Glomerular visceral epithelial cell (primary cell): ENCODE data around the gene PEX14.

ENCODE experiments used
- DNase-seq: peaks from one replicate; pipeline ENCODE4 v3.0.0-alpha.2; 2016; ENCODE audit errors: extremely low spot score

The PEX14 gene

GRCh38 chr1:10647414-10648170, 172.8 kb downstream of the PEX14 start:
- no peak for DNase-seq

- no peak for DNase-seq
These were observed 174.2 kb downstream of the PEX14 start for GRCh38 chr1:10648689-10649516.

GRCh38 chr1:10649517-10650201, 174.9 kb downstream of the PEX14 start:
- DNase-seq: no peak

- no peak for DNase-seq
These were observed 176.0 kb downstream of the PEX14 start for GRCh38 chr1:10650556-10651388.

- DNase-seq: no peak
These were observed 176.6 kb downstream of the PEX14 start for GRCh38 chr1:10651389-10651766.

DNA sequence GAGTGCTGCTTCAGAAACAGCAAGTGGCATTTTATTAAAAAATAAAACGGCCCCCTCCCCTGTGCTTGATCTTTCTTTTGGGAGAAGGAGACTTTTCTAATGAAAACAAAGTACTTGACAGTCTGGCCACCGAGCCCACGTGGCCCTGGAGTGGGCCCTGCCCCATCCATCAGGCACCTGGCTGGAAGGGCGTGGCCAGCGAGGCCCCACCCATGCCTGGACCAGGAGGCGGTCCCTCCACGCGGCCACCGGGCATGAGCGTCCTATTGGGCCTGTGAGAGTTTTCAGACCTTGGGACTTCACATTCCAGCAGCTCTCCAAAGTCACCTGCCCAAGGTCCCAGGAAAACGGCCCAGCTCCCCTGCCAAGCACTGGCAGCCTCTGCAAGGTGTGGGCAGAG, 177.0 kb downstream of the PEX14 start:
- DNase-seq: no peak

GRCh38 chr1:10652626-10653025, 177.9 kb downstream of the PEX14 start:
- no peak for DNase-seq

DNA sequence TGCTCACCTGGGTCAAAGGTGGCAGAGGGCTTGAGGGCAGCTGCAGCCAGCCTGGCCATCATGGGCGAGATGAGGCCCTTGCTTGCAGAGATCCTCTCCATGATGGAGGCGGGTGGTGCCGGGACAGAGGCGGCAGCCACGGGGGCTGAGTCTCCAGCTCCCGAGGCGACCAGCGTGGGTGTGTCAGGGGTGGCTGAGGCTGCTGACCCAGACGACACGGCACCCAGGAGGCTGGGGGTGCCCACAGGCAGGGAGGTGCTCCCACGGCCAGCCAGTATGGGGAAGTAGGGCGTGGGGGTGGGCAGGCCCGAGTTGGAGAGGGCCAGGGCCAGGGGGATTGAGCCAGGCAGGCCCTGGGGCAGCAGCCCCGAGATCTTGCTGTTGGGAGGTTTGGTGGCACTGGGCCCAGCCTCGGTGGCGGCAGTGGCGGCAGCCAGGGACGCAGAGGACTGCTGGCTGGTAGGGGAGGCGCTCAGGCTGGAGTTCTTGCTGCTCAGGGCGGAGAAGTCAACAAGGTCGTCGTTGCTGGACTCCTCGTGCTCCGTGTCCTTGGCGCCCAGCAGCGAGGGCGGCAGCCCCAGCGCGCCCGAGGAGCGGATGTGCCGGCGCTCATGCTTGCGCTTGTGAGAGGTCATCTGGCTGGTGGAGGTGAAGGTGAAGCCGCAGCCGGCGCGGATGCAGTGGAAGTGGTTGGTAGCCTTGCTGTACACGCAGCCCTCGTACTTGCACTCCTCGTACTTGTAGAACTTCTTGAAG, 178.8 kb downstream of the PEX14 start:
- DNase-seq: no peak

GRCh38 chr1:10655002-10655401, 180.3 kb downstream of the PEX14 start:
- no peak for DNase-seq

DNA sequence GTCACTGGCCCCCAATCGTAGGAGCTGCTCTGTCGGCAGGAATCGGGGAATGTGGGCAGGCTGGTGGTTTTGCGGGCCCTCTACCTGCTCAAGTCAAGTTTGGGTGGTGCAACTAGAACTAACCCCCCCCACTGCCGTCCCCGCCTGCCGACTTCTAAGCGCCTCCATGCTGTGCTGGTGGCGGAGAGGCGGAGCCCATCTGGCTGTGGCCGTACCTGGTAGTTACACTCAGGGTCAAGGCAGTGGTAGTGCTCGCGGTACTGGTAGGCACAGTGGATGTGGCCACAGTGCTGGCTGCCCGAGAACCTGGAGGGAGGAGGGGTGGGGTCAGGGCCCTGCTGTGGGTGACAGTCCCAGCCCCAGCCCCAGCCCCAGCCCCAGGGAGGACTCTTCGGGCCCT, 181.7 kb downstream of the PEX14 start:
- DNase-seq: no peak

- DNase-seq: no peak
These were observed 182.5 kb downstream of the PEX14 start for GRCh38 chr1:10657088-10657847.

DNA sequence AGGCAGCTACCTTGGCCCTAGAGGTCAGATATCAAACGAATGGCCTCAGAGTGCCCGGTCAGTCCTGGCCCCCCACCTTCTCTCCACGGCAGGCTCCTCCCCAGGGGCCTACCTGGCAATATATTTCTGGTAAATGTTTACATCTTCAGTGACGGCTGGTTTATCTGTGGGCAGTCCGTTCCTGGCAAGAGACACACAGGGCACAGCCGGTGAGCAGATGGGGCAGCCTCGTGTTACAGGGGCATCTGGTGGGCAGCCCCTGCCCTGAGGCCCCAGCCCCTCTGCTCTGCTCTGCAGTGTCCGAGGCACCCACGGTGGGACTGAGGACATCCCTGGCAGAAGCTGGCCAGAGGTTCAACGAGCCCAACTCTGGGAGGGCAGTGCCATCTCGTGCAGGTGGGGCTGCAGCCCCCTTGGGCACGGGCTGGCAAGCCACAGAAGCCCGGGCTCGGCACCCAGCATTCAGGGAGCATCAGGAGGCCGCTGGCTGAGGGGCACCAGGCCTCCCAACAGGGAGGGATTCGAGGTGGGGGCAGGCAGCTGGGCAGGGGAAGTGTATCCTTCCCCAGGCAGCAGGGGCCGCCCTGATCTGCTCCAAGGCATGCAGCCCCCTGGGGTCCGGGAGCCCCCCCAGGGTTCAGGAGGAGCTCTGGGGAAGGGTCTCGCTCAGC, 183.8 kb downstream of the PEX14 start:
- no peak for DNase-seq

DNA sequence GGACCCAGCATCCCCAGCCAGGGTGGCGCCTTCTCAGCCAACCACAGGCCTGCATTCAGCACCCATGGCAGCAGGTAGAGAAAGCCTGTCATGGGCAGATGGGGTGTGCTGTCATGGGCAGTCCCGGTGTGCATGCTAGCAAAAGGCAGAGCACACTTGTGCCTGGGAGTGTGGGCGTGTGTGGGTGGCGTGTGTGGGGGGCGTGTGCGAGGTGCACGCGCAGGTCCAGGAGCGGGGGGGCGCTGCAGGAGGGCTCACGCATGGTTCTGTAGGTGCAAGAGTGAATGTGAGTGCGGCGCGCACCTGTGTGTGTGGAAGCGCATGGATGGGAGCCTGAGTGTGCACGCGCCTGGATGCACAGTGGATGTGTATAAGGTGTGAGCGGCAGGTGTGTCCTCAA, 184.5 kb downstream of the PEX14 start:
- no peak for DNase-seq

DNA sequence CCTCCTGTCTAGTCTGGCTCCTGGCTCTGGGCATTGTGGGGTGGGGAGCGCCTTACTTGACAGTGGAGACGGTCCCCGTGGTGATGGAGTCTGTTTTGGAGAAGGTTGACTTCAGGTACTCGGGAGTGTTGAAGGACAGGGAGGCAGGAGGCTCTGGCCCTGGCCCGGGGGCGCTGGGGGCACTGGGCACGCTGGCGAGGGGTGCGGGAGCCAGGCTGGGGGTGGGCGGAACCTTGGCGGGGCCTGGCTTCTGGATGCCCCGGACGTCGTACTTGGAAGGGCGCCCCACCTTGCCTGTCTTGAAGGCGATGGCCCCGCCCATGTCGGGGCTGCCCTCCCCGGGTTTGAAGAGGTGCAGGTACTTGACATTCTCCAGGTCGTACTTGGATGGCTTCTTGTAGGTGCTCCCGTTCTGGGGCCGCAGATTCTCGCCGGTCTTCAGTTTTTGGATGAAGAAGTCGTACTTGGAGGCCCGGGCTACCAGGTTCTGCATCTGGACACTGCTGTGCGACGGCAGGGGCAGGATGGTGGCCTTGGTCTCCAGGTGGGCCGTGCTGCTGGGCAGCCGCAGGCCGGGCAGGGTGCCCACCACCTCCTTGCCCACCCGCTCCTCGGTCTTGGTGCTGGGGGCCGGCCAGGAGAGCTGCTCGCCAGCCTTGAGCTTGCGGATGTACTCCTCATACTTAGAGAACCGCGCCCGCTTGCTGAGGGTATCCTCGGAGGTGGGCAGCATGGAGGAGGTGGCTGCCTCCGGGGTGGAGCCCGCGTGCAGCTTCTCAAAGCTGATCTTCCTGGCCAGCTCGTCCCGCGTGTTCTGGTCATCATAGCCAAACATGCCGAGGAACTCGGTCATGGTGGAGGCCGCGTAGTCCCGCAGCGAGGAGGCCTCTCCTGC, 185.1 kb downstream of the PEX14 start:
- DNase-seq: no peak

DNA sequence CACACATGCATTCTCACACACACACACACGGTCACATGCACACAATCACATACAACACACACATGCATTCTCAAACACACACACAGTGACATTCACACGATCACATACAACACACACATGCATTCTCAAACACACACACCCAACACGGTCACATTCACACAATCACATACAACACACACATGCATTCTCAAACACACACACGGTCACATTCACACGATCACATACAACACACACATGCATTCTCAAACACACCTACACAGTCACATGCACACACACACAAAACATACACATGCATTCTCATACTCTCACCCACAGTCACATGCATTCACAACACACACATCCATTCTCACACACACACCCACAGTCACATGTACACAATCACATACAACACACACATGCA, 186.7 kb downstream of the PEX14 start:
- no peak for DNase-seq

DNA sequence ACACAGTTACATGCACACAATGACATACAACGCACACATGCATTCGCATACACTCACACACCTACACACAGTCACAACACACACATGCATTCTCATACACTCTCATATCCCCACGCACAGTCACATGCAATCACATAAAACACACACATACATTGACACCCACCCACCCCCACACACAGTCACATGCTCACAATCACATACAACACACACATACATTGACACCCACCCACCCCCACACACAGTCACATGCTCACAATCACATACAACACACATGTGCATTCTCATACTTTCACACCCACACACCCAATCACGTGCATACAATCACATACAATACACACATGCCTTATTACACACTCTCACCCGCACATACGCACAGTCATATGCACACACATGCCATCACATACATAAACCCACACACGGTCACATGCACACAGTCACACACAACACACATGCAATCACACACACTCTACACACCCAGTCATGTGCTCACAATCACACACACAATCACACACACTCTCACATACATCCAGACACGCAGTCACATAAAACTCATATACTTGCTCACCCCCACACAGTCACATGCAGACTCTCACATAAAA, 187.4 kb downstream of the PEX14 start:
- no peak for DNase-seq

DNA sequence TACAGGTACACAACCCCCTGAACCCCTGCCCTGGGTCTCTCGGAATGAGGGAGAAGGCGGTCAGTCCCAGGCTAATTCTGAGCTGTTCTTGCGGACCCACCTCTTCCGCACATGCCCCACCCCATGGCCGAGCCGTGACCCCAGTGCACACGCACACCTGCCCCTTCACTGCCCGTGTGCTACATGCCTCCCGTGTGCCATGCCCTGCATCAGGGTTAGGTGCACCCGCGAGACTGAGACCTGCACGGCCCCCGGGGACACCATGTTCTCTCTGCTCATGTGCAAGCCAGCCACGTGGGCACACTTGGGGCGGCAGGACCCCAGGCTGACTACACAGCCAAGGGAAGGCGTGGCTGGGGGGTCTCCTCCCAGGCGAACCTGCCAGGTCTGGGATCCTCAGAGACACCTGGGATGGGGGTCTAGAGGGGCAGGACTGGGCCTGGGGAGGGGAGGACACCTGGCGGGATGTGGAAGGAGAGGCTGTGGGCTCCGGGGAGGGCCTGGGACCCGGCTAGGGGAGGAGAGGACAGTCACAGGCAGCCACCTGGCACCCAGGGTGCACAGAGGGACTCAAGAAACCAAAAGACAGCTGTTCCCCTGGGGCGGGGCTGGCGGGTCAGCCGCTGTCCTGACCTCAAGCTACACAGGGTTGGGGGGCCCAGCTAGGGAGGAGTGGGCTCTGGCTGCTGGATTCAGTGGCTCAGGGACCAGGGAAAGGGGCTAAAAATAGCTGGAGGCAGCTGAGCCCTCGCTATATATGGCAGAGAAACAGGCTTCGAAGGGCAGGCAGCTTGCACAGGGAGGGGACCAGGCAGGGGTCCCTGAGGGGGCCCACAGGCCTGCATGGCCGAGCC, 188.3 kb downstream of the PEX14 start:
- DNase-seq: no peak
